Activated gamma-delta T cell treated with Interleukin-2 at 50 U/mL for 16 hours (primary cell): ENCODE data around the gene ADCY5.

Experiments
- DNase-seq: peaks from one replicate; pipeline ENCODE4 v3.0.0-alpha.2; 2020

Gene ADCY5

GRCh38 chr3:123405021-123405420 is 43.9 kb downstream of the ADCY5 start:
- DNase-seq = no peak

GRCh38 chr3:123404391-123404790 is 44.5 kb downstream of the ADCY5 start:
- DNase-seq = no peak

- no peak for DNase-seq
These were observed 46.9 kb downstream of the ADCY5 start for GRCh38 chr3:123401836-123402530.

- no peak for DNase-seq
These were observed 48.7 kb downstream of the ADCY5 start for GRCh38 chr3:123400169-123400568.

GRCh38 chr3:123399653-123400052 is 49.2 kb downstream of the ADCY5 start:
- DNase-seq = no peak

GRCh38 chr3:123397921-123398785 is 50.7 kb downstream of the ADCY5 start:
- no peak for DNase-seq

- DNase-seq = no peak
These were observed 51.8 kb downstream of the ADCY5 start for GRCh38 chr3:123397050-123397590.

- no peak for DNase-seq
These were observed 52.5 kb downstream of the ADCY5 start for GRCh38 chr3:123396171-123397049.

GRCh38 chr3:123395235-123395634 is 53.7 kb downstream of the ADCY5 start:
- DNase-seq = no peak

- DNase-seq = no peak
These were observed 54.4 kb downstream of the ADCY5 start for GRCh38 chr3:123394391-123395020.

- no peak for DNase-seq
These were observed 55.8 kb downstream of the ADCY5 start for GRCh38 chr3:123392871-123393620.

- DNase-seq = no peak
These were observed 56.5 kb downstream of the ADCY5 start for GRCh38 chr3:123392368-123392767.

GRCh38 chr3:123390865-123391600 is 57.9 kb downstream of the ADCY5 start:
- DNase-seq = no peak

GRCh38 chr3:123389628-123389918 is 59.3 kb downstream of the ADCY5 start:
- no peak for DNase-seq

- DNase-seq = no peak
These were observed 59.9 kb downstream of the ADCY5 start for GRCh38 chr3:123388811-123389627.

- DNase-seq = no peak
These were observed 60.8 kb downstream of the ADCY5 start for GRCh38 chr3:123388042-123388441.

GRCh38 chr3:123387532-123387931 is 61.4 kb downstream of the ADCY5 start:
- no peak for DNase-seq

GRCh38 chr3:123386477-123387040 is 62.3 kb downstream of the ADCY5 start:
- DNase-seq = no peak

GRCh38 chr3:123385981-123386380 is 62.9 kb downstream of the ADCY5 start:
- DNase-seq = no peak

GRCh38 chr3:123385499-123385898 is 63.4 kb downstream of the ADCY5 start:
- no peak for DNase-seq
